DND-41 (cell line): ENCODE results near the gene MC2R.

Source experiments
- ATAC-seq: fragments of 200-7000 bp; cut with Tn5 transposase; 3 replicates; pipeline ENCODE4 v1.9.1; 2021; ENCODE audit warnings: low read depth; ENCODE audit not compliant: insufficient read depth
- DNase-seq: peaks from one replicate; pipeline ENCODE4 v3.0.0-alpha.2; 2020
- H2AFZ ChIP-seq: 2 replicates; pipeline ENCODE4 v1.6.0; 2012; ENCODE audit warnings: low read depth, low read length
- H3K27ac ChIP-seq: 2 replicates; pipeline ENCODE4 v1.5.1; 2012; ENCODE audit warnings: low read length, inconsistent platforms
- H3K27me3 ChIP-seq: fragments of 200-600 bp; sonication (generic); 2 replicates; pipeline ENCODE4 v1.6.0; 2012; ENCODE audit warnings: low read length, mild to moderate bottlenecking, inconsistent platforms; ENCODE audit not compliant: insufficient read depth, poor library complexity
- H3K36me3 ChIP-seq: 2 replicates; pipeline ENCODE4 v1.5.1; 2012; ENCODE audit warnings: low read length, inconsistent platforms; ENCODE audit not compliant: insufficient read depth
- H3K4me1 ChIP-seq: 2 replicates; pipeline ENCODE4 v1.5.1; 2012; ENCODE audit warnings: mild to moderate bottlenecking, low read length; ENCODE audit not compliant: insufficient read depth
- H3K4me2 ChIP-seq: 2 replicates; pipeline ENCODE4 v1.6.0; 2012; ENCODE audit warnings: mild to moderate bottlenecking, moderate library complexity, low read length, inconsistent platforms; ENCODE audit not compliant: insufficient read depth
- H3K4me3 ChIP-seq, 2 experiments: fragments of 200-600 bp in 1 of 2; shearing (Covaris generic) in 1 of 2; 2 replicates each; pipeline ENCODE4 v1.5.1; 2012 to 2016; ENCODE audit warnings: inconsistent platforms in 2 of 2, low read length in 2 of 2, mild to moderate bottlenecking in 2 of 2, low read depth in 1 of 2, moderate library complexity in 1 of 2
- H3K79me2 ChIP-seq: 2 replicates; pipeline ENCODE4 v1.6.0; 2012; ENCODE audit warnings: low read length, inconsistent platforms; ENCODE audit not compliant: insufficient read depth
- H3K9ac ChIP-seq: 2 replicates; pipeline ENCODE4 v1.6.0; 2012; ENCODE audit warnings: low read depth, mild to moderate bottlenecking, inconsistent platforms, low read length, moderate library complexity
- H3K9me3 ChIP-seq: 2 replicates; pipeline ENCODE4 v1.5.1; 2012; ENCODE audit warnings: low read length, moderate library complexity, mild to moderate bottlenecking, inconsistent platforms; ENCODE audit not compliant: insufficient read depth, severe bottlenecking
- H4K20me1 ChIP-seq: 2 replicates; pipeline ENCODE4 v1.6.0; 2012; ENCODE audit warnings: low read length; ENCODE audit not compliant: insufficient read depth
- CTCF ChIP-seq: IDR thresholded peaks from 2 replicates; pipeline ENCODE4 v1.5.1; 2012; ENCODE audit warnings: borderline replicate concordance, low read length, moderate library complexity, mild to moderate bottlenecking; ENCODE audit not compliant: poor library complexity, severe bottlenecking; ENCODE audit errors: extremely low read depth
- EZH2 ChIP-seq: IDR thresholded peaks from 3 replicates; pipeline ENCODE4 v1.6.1; 2012; ENCODE audit warnings: borderline replicate concordance, low read depth, mild to moderate bottlenecking, moderate library complexity, low read length, inconsistent platforms; ENCODE audit not compliant: severe bottlenecking

MC2R gene

DNA sequence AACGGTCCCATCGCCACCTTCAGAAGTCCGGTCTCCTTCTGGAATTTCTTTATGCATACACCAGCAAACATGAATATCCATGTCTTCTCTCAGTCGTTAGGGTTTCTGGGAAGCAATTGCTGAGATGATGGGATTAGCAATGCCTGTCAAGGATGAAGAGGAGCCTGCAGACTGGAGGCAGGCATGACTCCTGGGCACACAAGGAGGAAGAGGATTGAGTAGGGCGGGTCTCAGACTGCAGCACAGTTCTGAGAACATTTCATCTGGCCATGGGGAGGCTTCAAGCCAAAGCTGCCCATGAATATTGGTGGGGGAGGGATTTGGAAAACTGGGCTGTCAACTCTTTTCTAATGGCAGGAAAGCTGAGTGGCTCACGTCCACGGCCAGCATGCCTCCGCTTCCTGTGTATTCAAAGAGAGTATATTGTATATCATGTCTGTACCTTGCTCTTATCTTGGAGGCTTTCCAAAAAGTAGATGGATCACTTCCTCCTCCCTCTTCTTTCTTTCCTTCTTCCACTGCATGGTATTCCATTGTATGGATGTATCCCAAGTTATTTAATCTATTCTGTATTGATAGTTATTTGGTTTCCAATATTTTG lies 24.5 kb downstream of the MC2R start:
- ATAC-seq (no peak), DNase-seq (no peak)
- Histone ChIP-seq H4K20me1 (no peaks in the 10 kb centered on the region), H2AFZ (no peak overlapping the region), H3K4me3 (no peak overlapping the region), H3K36me3 (no peaks in the 10 kb centered on the region), H3K9me3 (no peaks in the 10 kb centered on the region), H3K27ac (no peak overlapping the region), H3K9ac (no peak overlapping the region), H3K4me2 (no peak overlapping the region), H3K79me2 (no peaks in the 10 kb centered on the region), H3K27me3 (no peaks in the 10 kb centered on the region), H3K4me1 (peaks cover 45% of the 10 kb centered on the region)
- TF ChIP-seq CTCF (no peak), EZH2 (no peak)

DNA sequence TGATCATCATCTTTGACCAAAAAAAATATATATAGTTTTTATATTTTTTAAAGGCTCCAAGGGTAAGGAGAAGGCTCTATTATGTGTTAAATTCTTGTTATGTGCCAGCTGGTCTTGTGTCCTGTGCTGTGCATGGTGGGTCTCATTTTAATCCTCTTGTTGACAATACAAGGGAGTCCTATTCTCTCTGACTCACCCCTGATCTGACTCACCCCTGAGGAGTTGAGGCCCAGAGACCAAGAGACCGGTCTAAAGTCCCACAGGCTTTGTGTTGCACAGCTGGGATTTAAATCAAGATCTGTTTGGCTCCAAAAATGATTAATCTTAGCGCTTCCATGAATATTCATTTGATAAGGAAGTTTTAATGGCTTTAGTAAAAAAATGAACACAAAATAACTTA lies 25.7 kb downstream of the MC2R start:
- H3K4me1 ChIP-seq, result peaks cover 34% of the 10 kb centered on the region
- DNase-seq, result no peak
- TF ChIP-seq CTCF (no peak), EZH2 (no peak)

DNA sequence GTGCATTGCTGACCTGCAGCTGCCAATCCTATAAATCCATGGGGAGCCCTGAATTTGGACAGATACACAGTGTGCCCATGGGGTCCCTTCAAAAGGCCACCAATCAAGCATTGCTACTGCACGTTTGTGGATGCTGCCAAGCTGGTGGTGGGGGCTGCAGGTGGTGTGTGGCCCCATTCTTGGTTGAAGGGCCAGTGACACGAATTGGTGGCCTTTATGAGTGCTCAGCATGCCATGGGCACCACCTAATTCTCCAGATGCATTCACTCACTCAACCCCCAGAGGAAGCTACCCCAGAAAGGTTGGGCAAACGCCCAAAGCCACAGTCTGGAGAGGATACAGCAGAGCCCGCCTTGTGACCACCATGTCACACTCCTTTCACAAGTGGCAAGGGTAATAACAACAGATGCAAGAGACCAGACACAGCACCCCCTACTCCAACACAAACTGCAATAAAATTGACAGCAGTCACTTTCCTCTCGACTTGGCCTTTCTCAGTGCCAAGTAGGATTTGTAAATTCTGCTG lies 27.1 kb downstream of the MC2R start:
- no peak overlapping the region for H3K4me2 ChIP-seq
- no peaks in the 10 kb centered on the region for H4K20me1 ChIP-seq
- TF ChIP-seq EZH2 (no peak), CTCF (no peak)
- H3K9me3 ChIP-seq, result no peaks in the 10 kb centered on the region
- no peak overlapping the region for H2AFZ ChIP-seq
- ATAC-seq, result peak; percentile 88
- no peaks in the 10 kb centered on the region for H3K27me3 ChIP-seq
- peak; percentile 84 for DNase-seq
- no peak overlapping the region for H3K4me3 ChIP-seq
- H3K27ac ChIP-seq, result peak overlapping the region; percentile 50; the same call in 1 of the 2 replicates
- no peaks in the 10 kb centered on the region for H3K79me2 ChIP-seq
- H3K9ac ChIP-seq, result no peak overlapping the region
- H3K36me3 ChIP-seq, result no peaks in the 10 kb centered on the region
- peaks cover 37% of the 10 kb centered on the region for H3K4me1 ChIP-seq

More for the DNA sequence above, 25.7 kb downstream of the MC2R start:
- Histone ChIP-seq H3K9me3 (no peaks in the 10 kb centered on the region), H3K36me3 (no peaks in the 10 kb centered on the region), H3K4me2 (no peak overlapping the region), H3K27ac (no peak overlapping the region), H3K27me3 (no peaks in the 10 kb centered on the region), H3K9ac (no peak overlapping the region), H2AFZ (no peak overlapping the region), H4K20me1 (no peaks in the 10 kb centered on the region), H3K4me3 (no peak overlapping the region), H3K79me2 (no peaks in the 10 kb centered on the region)
- ATAC-seq, result 0 out of 3 replicates have a peak, but pooled peaks have one; percentile 22

DNA sequence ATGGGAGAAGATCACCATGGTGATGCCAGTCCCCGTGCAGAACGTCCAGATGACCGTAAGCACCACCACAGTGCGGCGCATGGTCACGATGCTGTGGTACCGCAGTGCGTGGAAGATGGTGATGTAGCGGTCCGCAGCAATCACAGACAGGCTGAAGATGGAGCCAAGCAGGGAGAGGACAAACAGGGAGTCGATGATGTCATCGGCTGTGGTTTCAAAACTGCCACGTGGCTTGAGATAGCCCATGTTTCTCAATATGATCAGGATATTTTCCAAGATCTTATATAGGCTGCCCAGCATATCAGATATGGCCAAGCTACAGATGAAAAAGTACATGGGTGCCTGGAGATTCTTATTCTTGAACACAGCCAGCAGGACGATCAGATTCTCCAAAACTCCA lies 30.3 kb downstream of the MC2R start:
- no peaks in the 10 kb centered on the region for H3K36me3 ChIP-seq
- peaks cover 60% of the 10 kb centered on the region for H3K4me1 ChIP-seq
- H3K4me2 ChIP-seq, result no peak overlapping the region
- no peak for TF ChIP-seq CTCF
- TF ChIP-seq EZH2, result no peak
- no peaks in the 10 kb centered on the region for H3K27me3 ChIP-seq
- no peaks in the 10 kb centered on the region for H3K9me3 ChIP-seq
- H3K4me3 ChIP-seq, result no peak overlapping the region
- H4K20me1 ChIP-seq, result no peaks in the 10 kb centered on the region
- H3K9ac ChIP-seq, result no peak overlapping the region
- no peaks in the 10 kb centered on the region for H3K79me2 ChIP-seq
- H2AFZ ChIP-seq, result no peak overlapping the region
- DNase-seq, result no peak
- no peak overlapping the region for H3K27ac ChIP-seq
- ATAC-seq, result no peak
